ENCODE data around the gene RAB11FIP3. TPM values are rescaled to one million over a fixed set of nuclear protein-coding genes. Genes with fewer than 3 reads are reported as not detected.

RAB11FIP3 gene
- total and polyA plus RNA-seq, 9 of the 15 experiments (the other 6 are each of a cell fraction or from before 2014, with no cell fraction given) = 0.46 to 13.1 (median 4.3) TPM

DNA sequence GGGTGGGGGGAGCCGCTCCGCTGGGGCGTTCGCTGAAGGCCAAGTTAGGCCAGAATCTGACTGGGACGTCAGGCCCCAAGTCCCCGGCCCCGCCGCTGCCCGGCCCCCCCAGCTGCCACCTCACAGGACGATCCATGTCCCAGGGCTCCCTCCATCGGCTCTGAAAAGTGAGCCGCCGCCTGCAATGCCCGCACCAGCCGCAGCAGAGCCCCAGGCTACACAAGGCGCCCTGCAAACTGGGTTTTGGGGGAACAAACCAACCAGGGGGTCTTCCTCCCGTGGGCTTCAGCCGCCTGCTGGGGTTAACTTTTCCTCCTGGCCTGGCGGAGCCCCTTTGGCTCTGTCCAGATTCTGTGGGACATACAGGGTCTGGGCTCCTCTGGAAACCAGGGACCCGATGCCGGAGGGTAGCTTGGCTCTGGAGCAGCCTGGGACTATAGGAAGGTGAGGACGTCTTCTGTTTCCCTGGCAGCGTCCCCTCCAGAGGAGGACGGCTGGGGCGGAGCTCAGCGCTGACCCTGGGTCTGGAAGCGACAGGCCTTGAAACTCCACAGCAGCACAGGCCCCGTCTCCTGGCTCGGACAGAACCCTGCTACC, 27.6 kb upstream of the RAB11FIP3 start (continued):
- 0 out of 2 replicates have a peak, but pooled peaks have one; percentile 40 for TF ChIP-seq MYNN (IDR thresholded peaks at IDR 0.05)
- no peak for TF ChIP-seq MYNN (CRISPR knock-in tag; IDR thresholded peaks at IDR 0.05)
- no peak; the same call in 1 of the 2 replicates for TF ChIP-seq GATAD2B (IDR thresholded peaks at IDR 0.05; ENCODE audit: borderline replicate concordance)
- TF ChIP-seq TAF1 (IDR thresholded peaks at IDR 0.05; ENCODE audit: control insufficient read depth, extremely low read depth, insufficient read depth, low read length, severe bottlenecking) = no peak
- no peak for TF ChIP-seq ESRRB (CRISPR knock-in tag; IDR thresholded peaks at IDR 0.05; ENCODE audit: borderline replicate concordance)
- TF ChIP-seq ZNF146 (CRISPR knock-in tag; IDR thresholded peaks at IDR 0.05; ENCODE audit: unreplicated experiment) = no peak
- no peak for TF ChIP-seq PHB (CRISPR knock-in tag; IDR thresholded peaks at IDR 0.05)
- no peak for TF ChIP-seq EHMT2 (IDR thresholded peaks at IDR 0.05)
- TF ChIP-seq NR1H2 (CRISPR knock-in tag; IDR thresholded peaks at IDR 0.05) = no peak
- TF ChIP-seq KDM1A (IDR thresholded peaks at IDR 0.05) = no peak
- no peak for TF ChIP-seq SMARCA4 (IDR thresholded peaks at IDR 0.05)
- no peak for TF ChIP-seq PML (IDR thresholded peaks at IDR 0.05; ENCODE audit: low read length)
- no peak for TF ChIP-seq ZNF785 (CRISPR knock-in tag; IDR thresholded peaks at IDR 0.05)
- no peak for TF ChIP-seq PHTF2 (CRISPR knock-in tag; IDR thresholded peaks at IDR 0.05)
- TF ChIP-seq ZSCAN32 (CRISPR knock-in tag; IDR thresholded peaks at IDR 0.05) = no peak
- TF ChIP-seq NFATC3 (IDR thresholded peaks at IDR 0.05) = no peak
- TF ChIP-seq SAFB (IDR thresholded peaks at IDR 0.05; ENCODE audit: borderline replicate concordance, low read depth, low read length) = no peak
- TF ChIP-seq MEIS2 (IDR thresholded peaks at IDR 0.05; ENCODE audit: partially characterized antibody) = no peak
- 0 out of 2 replicates have a peak, but pooled peaks have one; percentile 25 for TF ChIP-seq ZNF12 (CRISPR knock-in tag; IDR thresholded peaks at IDR 0.05)
- peak in 1 of 2 experiments; percentile 16; a peak in 2 of 4 replicates for TF ChIP-seq SIX5 (IDR thresholded peaks at IDR 0.05; ENCODE audit: borderline replicate concordance in 1 of 2, insufficient read depth in 1 of 2, low read depth in 1 of 2, low read length in 2 of 2)
- TF ChIP-seq TBL1XR1 (IDR thresholded peaks at IDR 0.05; ENCODE audit: low read length in 2 of 2) = no peak
- TF ChIP-seq ZNF217 (CRISPR knock-in tag; IDR thresholded peaks at IDR 0.05) = no peak
- TF ChIP-seq CTBP1 (IDR thresholded peaks at IDR 0.05; ENCODE audit: borderline replicate concordance) = 0 out of 2 replicates have a peak, but pooled peaks have one; percentile 9
- TF ChIP-seq MAZ (CRISPR knock-in tag; conservative IDR thresholded peaks at IDR 0.05 in 1 of 2, IDR thresholded peaks at IDR 0.05 in 1 of 2) = 0 out of 4 replicates have a peak, but pooled peaks of 1 of the 2 experiments have one; percentile 26
- no peak for TF ChIP-seq PTRF (tag; IDR thresholded peaks at IDR 0.05)
- no peak for TF ChIP-seq RUNX1 (IDR thresholded peaks at IDR 0.05; ENCODE audit: low read depth)
- TF ChIP-seq, protein P1, sequence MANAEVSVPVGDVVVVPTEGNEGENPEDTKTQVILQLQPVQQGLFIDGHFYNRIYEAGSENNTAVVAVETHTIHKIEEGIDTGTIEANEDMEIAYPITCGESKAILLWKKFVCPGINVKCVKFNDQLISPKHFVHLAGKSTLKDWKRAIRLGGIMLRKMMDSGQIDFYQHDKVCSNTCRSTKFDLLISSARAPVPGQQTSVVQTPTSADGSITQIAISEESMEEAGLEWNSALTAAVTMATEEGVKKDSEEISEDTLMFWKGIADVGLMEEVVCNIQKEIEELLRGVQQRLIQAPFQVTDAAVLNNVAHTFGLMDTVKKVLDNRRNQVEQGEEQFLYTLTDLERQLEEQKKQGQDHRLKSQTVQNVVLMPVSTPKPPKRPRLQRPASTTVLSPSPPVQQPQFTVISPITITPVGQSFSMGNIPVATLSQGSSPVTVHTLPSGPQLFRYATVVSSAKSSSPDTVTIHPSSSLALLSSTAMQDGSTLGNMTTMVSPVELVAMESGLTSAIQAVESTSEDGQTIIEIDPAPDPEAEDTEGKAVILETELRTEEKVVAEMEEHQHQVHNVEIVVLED (CRISPR knock-in tag; IDR thresholded peaks at IDR 0.05) = no peak
- TF ChIP-seq RFX5 (IDR thresholded peaks at IDR 0.05; ENCODE audit: low read depth, low read length) = no peak
- TF ChIP-seq, protein P2, sequence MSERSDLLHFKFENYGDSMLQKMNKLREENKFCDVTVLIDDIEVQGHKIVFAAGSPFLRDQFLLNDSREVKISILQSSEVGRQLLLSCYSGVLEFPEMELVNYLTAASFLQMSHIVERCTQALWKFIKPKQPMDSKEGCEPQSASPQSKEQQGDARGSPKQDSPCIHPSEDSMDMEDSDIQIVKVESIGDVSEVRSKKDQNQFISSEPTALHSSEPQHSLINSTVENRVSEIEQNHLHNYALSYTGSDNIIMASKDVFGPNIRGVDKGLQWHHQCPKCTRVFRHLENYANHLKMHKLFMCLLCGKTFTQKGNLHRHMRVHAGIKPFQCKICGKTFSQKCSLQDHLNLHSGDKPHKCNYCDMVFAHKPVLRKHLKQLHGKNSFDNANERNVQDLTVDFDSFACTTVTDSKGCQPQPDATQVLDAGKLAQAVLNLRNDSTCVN (CRISPR knock-in tag; IDR thresholded peaks at IDR 0.05) = no peak
- TF ChIP-seq ZNF431 (CRISPR knock-in tag; IDR thresholded peaks at IDR 0.05) = no peak

Measured in K562 (cell line).